IMR-90 (cell line): ENCODE results near the gene CHD3. TPM values are rescaled to one million over a fixed set of nuclear protein-coding genes. Genes with fewer than 3 reads are reported as not detected.

Experiments
- ATAC-seq: fragments of 200-7000 bp; cut with Tn5 transposase; 2 replicates; pipeline ENCODE4 v1.9.1; 2020; ENCODE audit warnings: low read depth, mild to moderate bottlenecking, moderate library complexity
- BruUV-seq: library from RNA; stranded (reverse); fragments of 400-500 nt; replicated peaks from 2 replicates; lab custom pipeline; 2021; lab: Mats Ljungman, UMichigan
- CTCF ChIA-PET: fragments of 300-600 bp; formaldehyde crosslinking; extraction: SDS; loops from one replicate; lab custom pipeline; 2021; ENCODE audit warnings: antibody characterized with exemption; lab: Yijun Ruan, JAX
- POLR2A ChIA-PET: fragments of 300-600 bp; sonication (Branson Sonifier 250); formaldehyde crosslinking; loops from one replicate; lab custom pipeline; 2022; ENCODE audit warnings: antibody characterized with exemption; ENCODE audit not compliant: unreplicated experiment; lab: Charles Lee
- DNase-seq: peaks from one replicate; pipeline ENCODE4 v3.0.0; 2013
- H2AFZ ChIP-seq: replicated peaks from 2 replicates; pipeline ENCODE3; 2013; ENCODE audit warnings: low read length, mild to moderate bottlenecking; ENCODE audit not compliant: poor library complexity
- H2AK5ac ChIP-seq: 2 replicates; pipeline ENCODE4 v1.6.1; 2013; ENCODE audit warnings: low read depth, low read length, inconsistent platforms
- H2AK9ac ChIP-seq: replicated peaks from 2 replicates; pipeline ENCODE3; 2013; ENCODE audit warnings: mild to moderate bottlenecking, low read depth, low read length, moderate library complexity; ENCODE audit not compliant: poor library complexity
- H2BK120ac ChIP-seq: 2 replicates; pipeline ENCODE4 v1.6.1; 2013; ENCODE audit warnings: low read depth, low read length, inconsistent platforms
- H2BK15ac ChIP-seq: 3 replicates; pipeline ENCODE4 v1.6.1; 2013; ENCODE audit warnings: low read depth, low read length, inconsistent platforms
- H2BK20ac ChIP-seq: 2 replicates; pipeline ENCODE4 v1.6.1; 2013; ENCODE audit warnings: low read depth, mild to moderate bottlenecking, inconsistent platforms, low read length, moderate library complexity
- H2BK5ac ChIP-seq: 2 replicates; pipeline ENCODE4 v1.6.1; 2013; ENCODE audit warnings: mild to moderate bottlenecking, low read depth, low read length, inconsistent platforms; ENCODE audit not compliant: poor library complexity, severe bottlenecking
- H3K14ac ChIP-seq: replicated peaks from 2 replicates; pipeline ENCODE4 v1.6.1; 2013; ENCODE audit warnings: low read depth, low read length, inconsistent platforms
- H3K18ac ChIP-seq: 2 replicates; pipeline ENCODE4 v1.6.1; 2013; ENCODE audit warnings: low read depth, low read length, control low read depth
- H3K23ac ChIP-seq: 2 replicates; pipeline ENCODE4 v1.6.1; 2013; ENCODE audit warnings: low read depth, low read length, inconsistent platforms
- H3K27ac ChIP-seq: 2 replicates; pipeline ENCODE4 v1.5.1; 2013; ENCODE audit warnings: mild to moderate bottlenecking, control low read depth, low read length; ENCODE audit not compliant: insufficient read depth
- H3K27me3 ChIP-seq: 2 replicates; pipeline ENCODE4 v1.6.1; 2013; ENCODE audit warnings: low read length; ENCODE audit not compliant: control insufficient read depth, insufficient read depth
- H3K36me3 ChIP-seq: 2 replicates; pipeline ENCODE4 v1.6.1; 2013; ENCODE audit warnings: low read length, mixed read lengths; ENCODE audit not compliant: control insufficient read depth, insufficient read depth
- H3K4ac ChIP-seq: 2 replicates; pipeline ENCODE4 v1.6.1; 2013; ENCODE audit warnings: low read depth, low read length, inconsistent platforms
- H3K4me1 ChIP-seq: 2 replicates; pipeline ENCODE4 v1.6.1; 2013; ENCODE audit warnings: low read length, mixed read lengths; ENCODE audit not compliant: control insufficient read depth, insufficient read depth
- H3K4me2 ChIP-seq: 2 replicates; pipeline ENCODE4 v1.6.1; 2013; ENCODE audit warnings: low read depth, mild to moderate bottlenecking, control low read depth, low read length, moderate library complexity
- H3K4me3 ChIP-seq: 2 replicates; pipeline ENCODE4 v1.5.1; 2013; ENCODE audit warnings: low read depth, mild to moderate bottlenecking, control low read depth, low read length, moderate library complexity; ENCODE audit not compliant: insufficient read depth
- H3K56ac ChIP-seq: 2 replicates; pipeline ENCODE4 v1.6.1; 2013; ENCODE audit warnings: low read length, inconsistent platforms; ENCODE audit not compliant: insufficient read depth; ENCODE audit errors: extremely low read depth
- H3K79me1 ChIP-seq, 2 experiments: 2 replicates each; pipeline ENCODE4 v1.6.1; 2013; ENCODE audit warnings: low read length in 2 of 2, inconsistent platforms in 1 of 2, low read depth in 1 of 2
- H3K9ac ChIP-seq: 2 replicates; pipeline ENCODE4 v1.6.1; 2013; ENCODE audit warnings: low read depth, low read length, control low read depth
- H3K9me1 ChIP-seq: 2 replicates; pipeline ENCODE4 v1.6.1; 2013; ENCODE audit warnings: low read length, inconsistent platforms; ENCODE audit not compliant: insufficient read depth
- H3K9me3 ChIP-seq: 2 replicates; pipeline ENCODE4 v1.6.1; 2013; ENCODE audit warnings: low read length; ENCODE audit not compliant: control insufficient read depth, insufficient read depth
- H4K20me1 ChIP-seq: 2 replicates; pipeline ENCODE4 v1.6.1; 2013; ENCODE audit warnings: low read length, inconsistent platforms; ENCODE audit not compliant: insufficient read depth
- H4K5ac ChIP-seq: 2 replicates; pipeline ENCODE4 v1.6.1; 2013; ENCODE audit warnings: mild to moderate bottlenecking, low read depth, low read length, control low read depth
- H4K8ac ChIP-seq, 2 experiments: 2 replicates each; pipeline ENCODE4 v1.6.1; 2013; ENCODE audit warnings: low read depth in 2 of 2, low read length in 2 of 2, control low read depth in 1 of 2, inconsistent platforms in 1 of 2
- H4K91ac ChIP-seq: 2 replicates; pipeline ENCODE4 v1.6.1; 2013; ENCODE audit warnings: low read depth, low read length, inconsistent platforms; ENCODE audit not compliant: insufficient read depth
- BHLHE40 ChIP-seq: fragments of 150-350 bp; IDR thresholded peaks from 2 replicates; pipeline ENCODE4 v1.6.1; 2016; ENCODE audit warnings: mild to moderate bottlenecking, low read depth, low read length
- CEBPB ChIP-seq: IDR thresholded peaks from 2 replicates; pipeline ENCODE4 v1.6.1; 2012; ENCODE audit warnings: low read depth, low read length, improper control_type of control experiment
- NFE2L2 ChIP-seq: fragments of 150-350 bp; IDR thresholded peaks from 2 replicates; pipeline ENCODE4 v1.6.1; 2016; ENCODE audit warnings: low read depth, mild to moderate bottlenecking, low read length
- POLR2A ChIP-seq: IDR thresholded peaks from 2 replicates; pipeline ENCODE4 v1.6.1; 2012; ENCODE audit warnings: mild to moderate bottlenecking, low read depth, low read length
- WGBS, 2 experiments: methylation state at CpG; one replicate each; pipeline versions ENCODE4 v1.1.5 to v1.1.7; 2013; ENCODE audit warnings: missing lambda C conversion rate in 2 of 2; ENCODE audit not compliant: insufficient read length in 1 of 2; ENCODE audit errors: extremely low coverage in 2 of 2; 5-methylcytosine and 5-hydroxymethylcytosine counted together
- dilution Hi-C: fragments of 300-500 bp; cut with HindIII; formaldehyde crosslinking; loops from one replicate; pipeline ENCODE4 v1.14.3; 2018; ENCODE audit warnings: low sequenced_read_pairs; ENCODE audit not compliant: unreplicated experiment
- in situ Hi-C: fragments of 300-500 bp; cut with MboI; formaldehyde crosslinking; loops from 3 replicates; pipeline ENCODE4 v1.14.3; 2019; ENCODE audit warnings: low sequenced_read_pairs, inconsistent platforms, mixed read lengths
- intact Hi-C: fragments of 100-400 bp; cut with micrococcal nuclease; formaldehyde crosslinking; loops from 2 replicates; pipeline ENCODE4 v1.10.0; 2022
- polyA plus RNA-seq, 3 experiments: library from polyadenylated mRNA; depleted of rRNA; stranded (reverse); fragments of >200 nt; gene quantifications; 2 replicates each; pipeline ENCODE4 v1.2.3, GENCODE V29; 2012; ENCODE audit warnings: low replicate concordance in 1 of 3
- total RNA-seq: library from RNA; depleted of rRNA; stranded (reverse); fragments of >200 nt; gene quantifications from 2 replicates; pipeline ENCODE4 v1.2.3, GENCODE V29; 2012

The CHD3 gene
- total and polyA plus RNA-seq, 2 of the 4 experiments (the other 2 are of a cell fraction): 65.4 to 78.1 TPM

DNA sequence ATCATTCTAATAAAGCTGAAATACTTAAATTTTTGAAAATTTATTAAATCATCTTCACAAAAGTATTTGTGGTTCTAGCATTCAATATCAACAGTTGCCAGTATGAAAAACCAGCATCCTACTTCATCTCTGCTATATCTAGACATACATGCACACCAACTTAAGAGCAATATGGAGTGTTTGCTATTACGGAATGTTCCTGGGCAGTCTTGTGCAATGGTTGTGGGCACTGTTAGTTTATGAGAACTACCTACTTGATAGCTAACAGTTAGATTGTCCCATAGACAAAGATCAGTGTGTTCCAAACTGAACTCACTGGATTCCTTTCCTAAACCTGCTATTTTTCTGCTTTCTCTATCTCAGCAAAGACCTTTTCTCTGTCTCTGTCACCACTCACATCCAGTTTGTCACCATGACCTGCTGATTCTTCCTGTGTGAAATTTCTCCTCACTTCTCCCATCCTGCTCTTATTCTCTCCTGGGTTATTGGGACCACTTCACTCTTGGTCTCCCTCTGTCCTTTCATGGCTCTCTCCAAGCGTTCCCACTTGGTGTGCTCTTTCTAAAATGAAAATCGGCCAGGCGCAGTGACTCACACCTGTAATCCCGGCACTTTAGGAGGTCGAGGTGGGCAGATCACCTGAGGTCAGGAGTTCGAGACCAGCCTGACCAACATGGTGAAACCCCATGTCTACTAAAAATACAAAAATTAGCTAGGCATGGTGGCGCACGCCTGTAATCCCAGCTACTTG, 71.1 kb downstream of the CHD3 start:
- intact Hi-C loops: no loop called here
- no peak for TF ChIP-seq NFE2L2
- TF ChIP-seq BHLHE40: no peak
- TF ChIP-seq POLR2A: no peak
- TF ChIP-seq CEBPB: peak; percentile 53
- no peak overlapping the region for H3K27ac ChIP-seq
- H3K27me3 ChIP-seq: peaks cover 7% of the 10 kb centered on the region
- H4K5ac ChIP-seq: no peak overlapping the region
- no peak overlapping the region for H2AK5ac ChIP-seq
- H2BK5ac ChIP-seq: no peak overlapping the region
- dilution Hi-C loops: no loop called here
- H3K36me3 ChIP-seq: no peaks in the 10 kb centered on the region
- no peaks in the 10 kb centered on the region for H3K4me1 ChIP-seq
- H2AK9ac ChIP-seq: no peak overlapping the region
- no TSS peak for BruUV-seq
- in situ Hi-C loops: no loop called here
- no peak overlapping the region for H3K4me2 ChIP-seq
- H3K4me3 ChIP-seq: no peak overlapping the region
- no peak overlapping the region for H3K18ac ChIP-seq
- ATAC-seq (no peak), DNase-seq (no peak)
- H4K20me1 ChIP-seq: no peaks in the 10 kb centered on the region
- H4K8ac ChIP-seq: no peak overlapping the region
- no peak overlapping the region for H4K91ac ChIP-seq
- no peaks in the 10 kb centered on the region for H3K9me1 ChIP-seq
- H3K9ac ChIP-seq: no peak overlapping the region
- H3K79me1 ChIP-seq: no peaks in the 10 kb centered on the region
- H3K23ac ChIP-seq: no peak overlapping the region
- H2BK120ac ChIP-seq: no peak overlapping the region
- H3K4ac ChIP-seq: no peak overlapping the region
- no peak overlapping the region for H2AFZ ChIP-seq
- ChIA-PET POLR2A (no interaction called here), CTCF (interaction anchor here (0.6 kb wide), 1 partner anchor 29 kb away, joined by 3 read pairs; no protein-coding TSS in a partner anchor)
- H3K9me3 ChIP-seq: no peaks in the 10 kb centered on the region
- no CpG with 5 or more reads among the region's 9 CpGs for WGBS, 2 experiments
- H2BK15ac ChIP-seq: no peak overlapping the region
- H3K14ac ChIP-seq: no peak overlapping the region
- no peak overlapping the region for H3K56ac ChIP-seq
- H2BK20ac ChIP-seq: no peak overlapping the region
